ENCODE results near the gene TTC16. TPM values are rescaled to one million over a fixed set of nuclear protein-coding genes. Genes with fewer than 3 reads are reported as not detected.
A peak's percentile ranks its signal among the peaks of the same experiment; 100 is the strongest.

Gene TTC16
- polyA plus RNA-seq, 4 donors, result 0.01 to 0.03 TPM; not detected in 2

- WGBS, 3 donors, result 93 to 96% (median 96%) methylated on average over 10 of the region's 10 CpGs
- H3K4me1 ChIP-seq (ENCODE audit: control insufficient read depth in 3 of 3, insufficient read depth in 2 of 3, low read depth in 1 of 3, low read length in 2 of 3), result peaks cover 0 to 10% (median 0%) of the 10 kb centered on the region in 3 donors
- no peaks in the 10 kb centered on the region for H3K9me3 ChIP-seq (ENCODE audit: control insufficient read depth in 2 of 2, insufficient read depth in 1 of 2, low read depth in 1 of 2, low read length in 1 of 2)
- FAIRE-seq, result no peak
- no peaks in the 10 kb centered on the region for H3K27me3 ChIP-seq (ENCODE audit: control insufficient read depth in 3 of 3, insufficient read depth in 3 of 3, low read length in 3 of 3)
- H3K27ac ChIP-seq (ENCODE audit: low read depth in 1 of 3, low read length in 2 of 3), result no peak overlapping the region
- DNase-seq, result no peak
- H3K4me3 ChIP-seq (ENCODE audit: low read depth in 1 of 3, low read length in 3 of 3), result no peak overlapping the region
- H3K36me3 ChIP-seq (ENCODE audit: control insufficient read depth in 3 of 3, insufficient read depth in 2 of 3, low read depth in 1 of 3, low read length in 3 of 3), result peaks cover 0 to 12% (median 0%) of the 10 kb centered on the region in 3 donors
These were observed 3.0 kb upstream of the TTC16 start for GRCh38 chr9:127712867-127713266.

- peaks cover 0 to 10% (median 0%) of the 10 kb centered on the region in 3 donors for H3K4me1 ChIP-seq (ENCODE audit: control insufficient read depth in 3 of 3, insufficient read depth in 2 of 3, low read depth in 1 of 3, low read length in 2 of 3)
- H3K27me3 ChIP-seq (ENCODE audit: control insufficient read depth in 3 of 3, insufficient read depth in 3 of 3, low read length in 3 of 3), result no peaks in the 10 kb centered on the region
- H3K27ac ChIP-seq (ENCODE audit: low read depth in 1 of 3, low read length in 2 of 3), result no peak overlapping the region
- DNase-seq, result no peak
- FAIRE-seq, result no peak
- H3K36me3 ChIP-seq (ENCODE audit: control insufficient read depth in 3 of 3, insufficient read depth in 2 of 3, low read depth in 1 of 3, low read length in 3 of 3), result peaks cover 0 to 12% (median 0%) of the 10 kb centered on the region in 3 donors
- no peaks in the 10 kb centered on the region for H3K9me3 ChIP-seq (ENCODE audit: control insufficient read depth in 2 of 2, insufficient read depth in 1 of 2, low read depth in 1 of 2, low read length in 1 of 2)
- peak overlapping the region in 1 of 3 donors; percentile 14 for H3K4me3 ChIP-seq (ENCODE audit: low read depth in 1 of 3, low read length in 3 of 3)
- 78 to 81% (median 79%) methylated on average over 19 of the region's 19 CpGs for WGBS, 3 donors
These were observed 1.7 kb upstream of the TTC16 start for GRCh38 chr9:127714020-127714750.

- peak; percentile 36 to 53 for DNase-seq
- Histone ChIP-seq H3K27ac (ENCODE audit: low read depth in 1 of 3, low read length in 2 of 3) (peak overlapping the region in 2 of 3 donors; percentile 2 to 59), H3K4me3 (ENCODE audit: low read depth in 1 of 3, low read length in 3 of 3) (peak overlapping the region; percentile 66 to 71 (median 67)), H3K4me1 (ENCODE audit: control insufficient read depth in 3 of 3, insufficient read depth in 2 of 3, low read depth in 1 of 3, low read length in 2 of 3) (peaks cover 0 to 10% (median 0%) of the 10 kb centered on the region in 3 donors), H3K27me3 (ENCODE audit: control insufficient read depth in 3 of 3, insufficient read depth in 3 of 3, low read length in 3 of 3) (no peaks in the 10 kb centered on the region), H3K9me3 (ENCODE audit: control insufficient read depth in 2 of 2, insufficient read depth in 1 of 2, low read depth in 1 of 2, low read length in 1 of 2) (no peaks in the 10 kb centered on the region), H3K36me3 (ENCODE audit: control insufficient read depth in 3 of 3, insufficient read depth in 2 of 3, low read depth in 1 of 3, low read length in 3 of 3) (peaks cover 0 to 12% (median 0%) of the 10 kb centered on the region in 3 donors)
- WGBS, 3 donors, result 0 to 1% (median 0%) methylated on average over 17 to 44 of the region's 44 CpGs
- FAIRE-seq, result no peak
These were observed 869 bp upstream of the TTC16 start for GRCh38 chr9:127714951-127715469.

- DNase-seq (no peak), FAIRE-seq (no peak)
- Histone ChIP-seq H3K9me3 (ENCODE audit: control insufficient read depth in 2 of 2, insufficient read depth in 1 of 2, low read depth in 1 of 2, low read length in 1 of 2) (no peaks in the 10 kb centered on the region), H3K27me3 (ENCODE audit: control insufficient read depth in 3 of 3, insufficient read depth in 3 of 3, low read length in 3 of 3) (no peaks in the 10 kb centered on the region), H3K27ac (ENCODE audit: low read depth in 1 of 3, low read length in 2 of 3) (peak overlapping the region in 1 of 3 donors; percentile 87), H3K4me3 (ENCODE audit: low read depth in 1 of 3, low read length in 3 of 3) (peak overlapping the region in 1 of 3 donors; percentile 67), H3K36me3 (ENCODE audit: control insufficient read depth in 3 of 3, insufficient read depth in 2 of 3, low read depth in 1 of 3, low read length in 3 of 3) (peaks cover 0 to 9% (median 0%) of the 10 kb centered on the region in 3 donors), H3K4me1 (ENCODE audit: control insufficient read depth in 3 of 3, insufficient read depth in 2 of 3, low read depth in 1 of 3, low read length in 2 of 3) (peaks cover 0 to 10% (median 0%) of the 10 kb centered on the region in 3 donors)
- WGBS, 3 donors, result 80 to 85% (median 80%) methylated on average over 6 to 9 of the region's 9 CpGs
These were observed 533 bp downstream of the TTC16 start for GRCh38 chr9:127716412-127716811.

GRCh38 chr9:127717766-127718165 lies 1.9 kb downstream of the TTC16 start:
- H3K27me3 ChIP-seq (ENCODE audit: control insufficient read depth in 3 of 3, insufficient read depth in 3 of 3, low read length in 3 of 3), result no peaks in the 10 kb centered on the region
- WGBS, 3 donors, result 78 to 85% (median 85%) methylated on average over 5 of the region's 5 CpGs
- peaks cover 0 to 10% (median 0%) of the 10 kb centered on the region in 3 donors for H3K4me1 ChIP-seq (ENCODE audit: control insufficient read depth in 3 of 3, insufficient read depth in 2 of 3, low read depth in 1 of 3, low read length in 2 of 3)
- H3K27ac ChIP-seq (ENCODE audit: low read depth in 1 of 3, low read length in 2 of 3), result no peak overlapping the region
- H3K9me3 ChIP-seq (ENCODE audit: control insufficient read depth in 2 of 2, insufficient read depth in 1 of 2, low read depth in 1 of 2, low read length in 1 of 2), result no peaks in the 10 kb centered on the region
- H3K4me3 ChIP-seq (ENCODE audit: low read depth in 1 of 3, low read length in 3 of 3), result no peak overlapping the region
- H3K36me3 ChIP-seq (ENCODE audit: control insufficient read depth in 3 of 3, insufficient read depth in 2 of 3, low read depth in 1 of 3, low read length in 3 of 3), result peaks cover 0 to 3% (median 0%) of the 10 kb centered on the region in 3 donors
- FAIRE-seq, result no peak
- DNase-seq, result no peak

- no peaks in the 10 kb centered on the region for H3K27me3 ChIP-seq (ENCODE audit: control insufficient read depth in 3 of 3, insufficient read depth in 3 of 3, low read length in 3 of 3)
- no peak overlapping the region for H3K4me3 ChIP-seq (ENCODE audit: low read depth in 1 of 3, low read length in 3 of 3)
- WGBS, 3 donors, result 74 to 77% (median 76%) methylated on average over 12 of the region's 12 CpGs
- H3K36me3 ChIP-seq (ENCODE audit: control insufficient read depth in 3 of 3, insufficient read depth in 2 of 3, low read depth in 1 of 3, low read length in 3 of 3), result no peaks in the 10 kb centered on the region
- DNase-seq (no peak), FAIRE-seq (no peak)
- H3K9me3 ChIP-seq (ENCODE audit: control insufficient read depth in 2 of 2, insufficient read depth in 1 of 2, low read depth in 1 of 2, low read length in 1 of 2), result no peaks in the 10 kb centered on the region
- H3K27ac ChIP-seq (ENCODE audit: low read depth in 1 of 3, low read length in 2 of 3), result no peak overlapping the region
- H3K4me1 ChIP-seq (ENCODE audit: control insufficient read depth in 3 of 3, insufficient read depth in 2 of 3, low read depth in 1 of 3, low read length in 2 of 3), result peaks cover 0 to 6% (median 0%) of the 10 kb centered on the region in 3 donors
These were observed 4.4 kb downstream of the TTC16 start for GRCh38 chr9:127720031-127720864.

GRCh38 chr9:127720865-127721227 lies 5.0 kb downstream of the TTC16 start:
- no peak overlapping the region for H3K4me3 ChIP-seq (ENCODE audit: low read depth in 1 of 3, low read length in 3 of 3)
- H3K9me3 ChIP-seq (ENCODE audit: control insufficient read depth in 2 of 2, insufficient read depth in 1 of 2, low read depth in 1 of 2, low read length in 1 of 2), result no peaks in the 10 kb centered on the region
- peaks cover 0 to 6% (median 0%) of the 10 kb centered on the region in 3 donors for H3K4me1 ChIP-seq (ENCODE audit: control insufficient read depth in 3 of 3, insufficient read depth in 2 of 3, low read depth in 1 of 3, low read length in 2 of 3)
- H3K27me3 ChIP-seq (ENCODE audit: control insufficient read depth in 3 of 3, insufficient read depth in 3 of 3, low read length in 3 of 3), result no peaks in the 10 kb centered on the region
- H3K27ac ChIP-seq (ENCODE audit: low read depth in 1 of 3, low read length in 2 of 3), result no peak overlapping the region
- no peak for FAIRE-seq
- H3K36me3 ChIP-seq (ENCODE audit: control insufficient read depth in 3 of 3, insufficient read depth in 2 of 3, low read depth in 1 of 3, low read length in 3 of 3), result no peaks in the 10 kb centered on the region
- DNase-seq, result no peak

GRCh38 chr9:127721391-127721821 lies 5.5 kb downstream of the TTC16 start:
- Histone ChIP-seq H3K27me3 (ENCODE audit: control insufficient read depth in 3 of 3, insufficient read depth in 3 of 3, low read length in 3 of 3) (no peaks in the 10 kb centered on the region), H3K4me3 (ENCODE audit: low read depth in 1 of 3, low read length in 3 of 3) (no peak overlapping the region), H3K4me1 (ENCODE audit: control insufficient read depth in 3 of 3, insufficient read depth in 2 of 3, low read depth in 1 of 3, low read length in 2 of 3) (peaks cover 0 to under 1% (median 0%) of the 10 kb centered on the region in 3 donors), H3K27ac (ENCODE audit: low read depth in 1 of 3, low read length in 2 of 3) (no peak overlapping the region), H3K9me3 (ENCODE audit: control insufficient read depth in 2 of 2, insufficient read depth in 1 of 2, low read depth in 1 of 2, low read length in 1 of 2) (no peaks in the 10 kb centered on the region), H3K36me3 (ENCODE audit: control insufficient read depth in 3 of 3, insufficient read depth in 2 of 3, low read depth in 1 of 3, low read length in 3 of 3) (no peaks in the 10 kb centered on the region)
- DNase-seq, result peak in 1 of 2 donors; percentile 48
- FAIRE-seq, result no peak
- 12 to 47% (median 40%) methylated on average over 9 to 11 of the region's 11 CpGs for WGBS, 3 donors
